GM12891 (cell line): ENCODE measurements around the gene EXT2.

Experiments used
- PAX5 ChIP-seq: IDR thresholded peaks from 2 replicates; pipeline ENCODE4 v1.6.1; 2011; ENCODE audit warnings: low read length, moderate library complexity, mild to moderate bottlenecking; ENCODE audit not compliant: insufficient read depth, severe bottlenecking
- POLR2A ChIP-seq: IDR thresholded peaks from 2 replicates; pipeline ENCODE4 v1.6.1; 2011; ENCODE audit warnings: low read depth, low read length, control low read depth
- POLR2AphosphoS5 ChIP-seq: IDR thresholded peaks from 2 replicates; pipeline ENCODE4 v1.6.1; 2011; ENCODE audit warnings: low read depth, low read length, control low read depth
- POU2F2 ChIP-seq: IDR thresholded peaks from 2 replicates; pipeline ENCODE4 v1.6.1; 2011; ENCODE audit warnings: low read depth, mild to moderate bottlenecking, control low read depth, low read length, moderate library complexity
- SPI1 ChIP-seq: IDR thresholded peaks from 2 replicates; pipeline ENCODE4 v1.6.1; 2011; ENCODE audit warnings: low read depth, low read length, control low read depth
- TAF1 ChIP-seq: IDR thresholded peaks from 2 replicates; pipeline ENCODE4 v1.6.1; 2011; ENCODE audit warnings: low read depth, low read length, control low read depth

GRCh38 chr11:44258190-44258489 lies 162.7 kb downstream of the EXT2 start:
- no peak for TF ChIP-seq POLR2AphosphoS5
- no peak for TF ChIP-seq POLR2A
- TF ChIP-seq TAF1: no peak
- TF ChIP-seq SPI1: no peak
- no peak for TF ChIP-seq POU2F2
- no peak for TF ChIP-seq PAX5
